Skeletal muscle satellite cell (primary cell): ENCODE results near the gene TGFBR2.

Experiments
- H3K27me3 ChIP-seq: 2 replicates; pipeline ENCODE4 v1.7.0; 2013; ENCODE audit warnings: low read length; ENCODE audit not compliant: control insufficient read depth, insufficient read depth
- H3K36me3 ChIP-seq: 2 replicates; pipeline ENCODE4 v1.7.0; 2013; ENCODE audit warnings: mild to moderate bottlenecking, control low read depth, low read length; ENCODE audit not compliant: insufficient read depth
- H3K4me1 ChIP-seq: 2 replicates; pipeline ENCODE4 v1.7.0; 2013; ENCODE audit warnings: low read length; ENCODE audit not compliant: control insufficient read depth, insufficient read depth
- H3K4me2 ChIP-seq: 2 replicates; pipeline ENCODE4 v1.7.0; 2013; ENCODE audit warnings: mild to moderate bottlenecking, low read length
- H3K4me3 ChIP-seq: 2 replicates; pipeline ENCODE4 v1.7.0; 2013; ENCODE audit warnings: low read length
- H3K9ac ChIP-seq: 2 replicates; pipeline ENCODE4 v1.7.0; 2013; ENCODE audit warnings: mild to moderate bottlenecking, low read depth, low read length, moderate library complexity
- H3K9me3 ChIP-seq: replicated peaks from 2 replicates; pipeline ENCODE4 v1.7.0; 2013; ENCODE audit warnings: mild to moderate bottlenecking, control low read depth, low read length

TGFBR2 gene

GRCh38 chr3:30675006-30675405, 68.6 kb downstream of the TGFBR2 start:
- Histone ChIP-seq H3K4me3 (no peak overlapping the region), H3K36me3 (peaks cover 94% of the 10 kb centered on the region), H3K4me2 (no peak overlapping the region), H3K9ac (no peak overlapping the region), H3K27me3 (no peaks in the 10 kb centered on the region), H3K4me1 (peaks cover under 1% of the 10 kb centered on the region), H3K9me3 (no peaks in the 10 kb centered on the region)

DNA sequence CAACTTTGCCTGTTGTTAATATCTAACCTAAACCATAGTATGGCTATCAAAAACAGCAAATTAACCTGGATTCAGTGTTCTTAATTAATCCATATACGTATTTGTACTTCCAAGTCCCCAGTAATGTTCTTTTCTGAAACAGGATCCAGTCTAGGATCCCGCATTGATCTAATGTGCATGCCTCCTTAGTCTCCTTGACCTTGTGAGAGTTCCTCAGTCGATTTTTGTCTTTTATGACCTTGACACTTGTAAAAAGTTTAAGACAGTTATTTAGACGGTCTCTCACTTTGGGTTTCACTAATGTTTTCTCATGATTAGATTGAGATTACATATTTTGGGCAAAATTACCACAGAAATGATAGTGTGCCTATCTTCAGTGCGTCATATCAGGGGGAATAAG, 69.4 kb downstream of the TGFBR2 start:
- H3K4me3 ChIP-seq = no peak overlapping the region

DNA sequence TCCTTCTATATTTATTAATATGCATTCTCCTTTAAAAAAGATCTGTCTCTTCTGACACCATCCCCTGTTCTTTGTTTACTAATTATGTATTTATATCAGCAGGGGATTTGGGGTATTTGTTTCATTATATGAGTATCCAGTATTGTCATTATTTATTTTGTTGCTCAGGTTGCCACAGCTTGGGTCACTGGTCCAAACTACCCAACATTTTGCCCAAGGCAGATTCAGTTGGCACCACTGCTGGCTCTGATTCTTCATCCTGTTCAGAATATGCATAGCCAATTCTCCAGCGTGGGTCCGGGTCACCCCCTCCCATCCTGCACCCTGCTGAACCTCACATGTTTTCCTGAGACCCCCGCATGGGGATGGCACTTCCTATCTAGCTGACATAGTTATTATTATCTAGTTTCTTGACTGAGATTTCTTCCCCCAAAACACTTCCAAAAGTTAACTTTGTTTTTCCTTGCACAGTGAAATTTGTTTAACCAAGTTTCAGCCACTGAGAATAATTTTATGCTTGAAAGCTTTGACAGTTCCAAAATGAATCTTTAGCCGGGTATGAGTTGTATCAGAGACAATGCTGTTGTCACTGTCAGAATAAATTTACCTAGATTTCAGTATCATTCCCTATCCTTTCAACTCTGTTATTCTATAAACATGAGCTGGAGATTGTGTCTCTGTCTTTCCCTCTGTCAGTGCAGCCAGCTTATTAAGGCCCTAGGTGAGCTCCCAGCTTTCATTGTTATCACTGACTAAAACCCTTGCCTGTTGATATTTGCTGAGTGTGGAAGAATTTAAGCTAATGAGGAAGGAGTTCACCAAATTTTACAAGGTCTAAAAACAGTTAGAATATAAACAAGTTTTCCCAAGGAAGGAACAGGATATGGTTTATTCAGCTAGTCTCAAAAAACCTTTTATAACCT, 70.3 kb downstream of the TGFBR2 start:
- Histone ChIP-seq H3K9ac (no peak overlapping the region), H3K4me1 (peaks cover 17% of the 10 kb centered on the region), H3K27me3 (no peaks in the 10 kb centered on the region), H3K9me3 (no peaks in the 10 kb centered on the region), H3K36me3 (peaks cover 81% of the 10 kb centered on the region), H3K4me3 (no peak overlapping the region), H3K4me2 (no peak overlapping the region)

More for the DNA sequence above, 69.4 kb downstream of the TGFBR2 start:
- no peaks in the 10 kb centered on the region for H3K9me3 ChIP-seq
- peaks cover 8% of the 10 kb centered on the region for H3K4me1 ChIP-seq
- no peaks in the 10 kb centered on the region for H3K27me3 ChIP-seq
- H3K9ac ChIP-seq = no peak overlapping the region
- H3K4me2 ChIP-seq = no peak overlapping the region
- H3K36me3 ChIP-seq = peaks cover 89% of the 10 kb centered on the region

GRCh38 chr3:30677347-30677685, 70.9 kb downstream of the TGFBR2 start:
- H3K9me3 ChIP-seq = no peaks in the 10 kb centered on the region
- H3K4me1 ChIP-seq = peaks cover 23% of the 10 kb centered on the region
- no peak overlapping the region for H3K4me3 ChIP-seq
- H3K9ac ChIP-seq = no peak overlapping the region
- H3K36me3 ChIP-seq = peaks cover 76% of the 10 kb centered on the region
- no peaks in the 10 kb centered on the region for H3K27me3 ChIP-seq
- no peak overlapping the region for H3K4me2 ChIP-seq

- Histone ChIP-seq H3K4me1 (peaks cover 34% of the 10 kb centered on the region), H3K36me3 (peaks cover 68% of the 10 kb centered on the region), H3K4me2 (no peak overlapping the region)
Measured at GRCh38 chr3:30679045-30679444, 72.6 kb downstream of the TGFBR2 start.

GRCh38 chr3:30680789-30681648, 74.6 kb downstream of the TGFBR2 start:
- H3K36me3 ChIP-seq = peaks cover 62% of the 10 kb centered on the region

More at GRCh38 chr3:30679045-30679444, 72.6 kb downstream of the TGFBR2 start:
- Histone ChIP-seq H3K9ac (no peak overlapping the region), H3K27me3 (no peaks in the 10 kb centered on the region), H3K4me3 (no peak overlapping the region), H3K9me3 (no peaks in the 10 kb centered on the region)

DNA sequence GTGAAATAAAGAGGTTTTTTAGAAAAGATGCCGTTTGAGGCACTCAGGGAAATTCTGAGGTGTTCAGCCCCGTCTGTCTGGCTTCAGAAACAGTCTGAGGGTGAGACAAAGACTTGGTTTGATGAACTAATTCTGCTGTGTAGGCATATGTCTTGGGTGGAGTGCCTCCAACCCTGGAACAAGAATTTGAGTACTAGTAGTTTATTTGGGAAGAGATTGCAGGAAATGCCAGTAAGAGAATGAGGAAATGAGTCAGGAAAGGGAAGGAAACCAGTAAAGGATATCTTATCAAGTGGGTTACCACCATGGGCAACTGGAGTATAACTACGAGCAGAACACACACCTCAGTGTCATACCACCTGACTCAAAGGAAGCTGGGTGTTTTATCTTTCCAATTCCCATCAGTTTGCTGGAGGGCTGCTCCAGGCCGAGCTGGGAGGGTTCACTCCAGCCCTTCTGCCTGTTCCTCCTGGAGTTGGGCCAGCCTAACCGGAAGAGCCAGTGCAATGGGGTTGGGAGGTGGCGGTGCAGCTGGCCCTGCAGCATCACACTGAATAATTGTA, 75.3 kb downstream of the TGFBR2 start:
- Histone ChIP-seq H3K27me3 (no peaks in the 10 kb centered on the region), H3K4me1 (peaks cover 34% of the 10 kb centered on the region), H3K9ac (peak overlapping the region; percentile 55), H3K9me3 (no peaks in the 10 kb centered on the region), H3K4me2 (peak overlapping the region; percentile 64), H3K4me3 (peak overlapping the region; percentile 15), H3K36me3 (peaks cover 63% of the 10 kb centered on the region)

More at GRCh38 chr3:30680789-30681648, 74.6 kb downstream of the TGFBR2 start:
- H3K4me2 ChIP-seq = peak overlapping the region; percentile 64
- H3K4me3 ChIP-seq = peak overlapping the region; percentile 23
- H3K9me3 ChIP-seq = no peaks in the 10 kb centered on the region
- H3K27me3 ChIP-seq = no peaks in the 10 kb centered on the region
- peak overlapping the region; percentile 55 for H3K9ac ChIP-seq
- H3K4me1 ChIP-seq = peaks cover 34% of the 10 kb centered on the region

DNA sequence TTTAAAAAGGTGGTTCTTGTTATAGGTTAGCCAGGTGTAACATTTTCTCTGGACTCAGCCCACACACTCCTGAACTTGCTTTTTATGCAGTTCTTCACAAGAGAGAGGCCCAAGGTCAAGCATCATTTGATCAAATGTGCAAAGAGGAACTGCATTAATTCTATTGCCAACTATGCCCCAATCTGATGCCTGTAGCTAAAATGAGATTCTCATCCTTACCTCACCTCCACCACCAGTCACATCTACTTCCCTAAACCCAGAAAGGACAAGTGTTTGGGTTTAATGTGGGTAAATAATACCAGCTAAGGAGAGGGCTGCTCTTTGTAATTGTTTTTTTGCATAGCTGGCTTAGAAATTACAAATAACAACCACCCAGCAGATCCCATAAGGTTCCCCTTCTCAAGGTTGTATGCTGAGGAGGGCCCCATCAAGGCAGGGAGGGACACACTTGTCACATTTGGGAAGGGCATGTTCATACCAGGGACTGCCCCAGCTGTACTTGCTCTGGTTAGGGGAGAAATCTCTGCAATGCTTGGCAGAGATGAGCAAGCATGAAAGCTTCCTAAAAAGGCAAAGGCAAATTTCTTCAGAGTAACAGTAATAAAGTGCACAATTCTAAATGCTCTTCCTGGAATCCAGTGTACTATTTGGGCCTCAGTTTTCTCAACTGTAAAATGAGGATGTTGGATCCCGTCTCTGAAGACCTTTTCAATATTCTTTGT, 76.2 kb downstream of the TGFBR2 start:
- Histone ChIP-seq H3K4me2 (no peak overlapping the region), H3K4me3 (no peak overlapping the region), H3K9ac (no peak overlapping the region), H3K4me1 (peaks cover 38% of the 10 kb centered on the region), H3K9me3 (no peaks in the 10 kb centered on the region), H3K36me3 (peaks cover 61% of the 10 kb centered on the region), H3K27me3 (no peaks in the 10 kb centered on the region)

- no peaks in the 10 kb centered on the region for H3K9me3 ChIP-seq
- H3K9ac ChIP-seq = no peak overlapping the region
- no peak overlapping the region for H3K4me2 ChIP-seq
- H3K4me3 ChIP-seq = no peak overlapping the region
- peaks cover 64% of the 10 kb centered on the region for H3K36me3 ChIP-seq
- peaks cover 50% of the 10 kb centered on the region for H3K4me1 ChIP-seq
- no peaks in the 10 kb centered on the region for H3K27me3 ChIP-seq
Measured at GRCh38 chr3:30683769-30684168, 77.4 kb downstream of the TGFBR2 start.

DNA sequence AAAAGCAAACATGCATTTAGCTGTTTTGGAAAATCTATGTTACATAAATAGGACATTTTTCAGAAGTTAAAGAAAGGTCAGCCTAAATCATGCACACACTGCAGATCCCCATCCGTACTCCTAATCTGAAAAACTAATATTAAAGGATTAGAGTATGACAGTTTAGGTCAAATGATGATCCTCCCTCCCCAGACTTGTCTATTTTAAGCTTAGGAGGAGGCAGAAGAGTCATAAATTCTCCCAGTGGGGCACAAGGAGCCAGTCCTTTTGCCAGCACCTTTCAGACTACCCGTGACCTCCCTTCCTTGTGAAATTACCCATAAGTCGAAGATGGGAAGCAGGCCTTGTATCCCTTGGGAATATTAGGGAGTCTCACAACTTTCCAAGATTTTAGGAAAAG, 78.0 kb downstream of the TGFBR2 start:
- Histone ChIP-seq H3K36me3 (peaks cover 59% of the 10 kb centered on the region), H3K4me2 (no peak overlapping the region), H3K9ac (no peak overlapping the region), H3K9me3 (no peaks in the 10 kb centered on the region), H3K4me1 (peaks cover 55% of the 10 kb centered on the region), H3K4me3 (no peak overlapping the region), H3K27me3 (no peaks in the 10 kb centered on the region)

GRCh38 chr3:30685267-30685667, 78.9 kb downstream of the TGFBR2 start:
- peaks cover 61% of the 10 kb centered on the region for H3K36me3 ChIP-seq

More at GRCh38 chr3:30685267-30685667, 78.9 kb downstream of the TGFBR2 start:
- H3K9me3 ChIP-seq = no peaks in the 10 kb centered on the region
- no peaks in the 10 kb centered on the region for H3K27me3 ChIP-seq
- peaks cover 62% of the 10 kb centered on the region for H3K4me1 ChIP-seq
- H3K9ac ChIP-seq = no peak overlapping the region
- no peak overlapping the region for H3K4me2 ChIP-seq
- H3K4me3 ChIP-seq = no peak overlapping the region
